Spinal cord (tissue), 10 donors: Measurements from ENCODE around the gene PLA2G12A. TPM values are rescaled to one million over a fixed set of nuclear protein-coding genes. Genes with fewer than 3 reads are reported as not detected.

Experiments used
- DNase-seq, 6 donors: peaks; one replicate each; pipeline versions ENCODE4 v3.0.0 to v3.0.0-alpha.2; 2013 to 2015; ENCODE audit warnings: low spot score in 6 of 6, low read depth in 4 of 6
- H3K27ac ChIP-seq: one replicate; pipeline ENCODE4 v1.5.1; 2013; ENCODE audit warnings: low read depth, low read length, control low read depth
- H3K27me3 ChIP-seq: one replicate; pipeline ENCODE4 v1.6.1; 2013; ENCODE audit warnings: low read length; ENCODE audit not compliant: control insufficient read depth, insufficient read depth
- H3K36me3 ChIP-seq: one replicate; pipeline ENCODE4 v1.6.1; 2013; ENCODE audit warnings: low read length; ENCODE audit not compliant: control insufficient read depth, insufficient read depth
- H3K4me1 ChIP-seq: one replicate; pipeline ENCODE4 v1.6.1; 2013; ENCODE audit warnings: low read length; ENCODE audit not compliant: control insufficient read depth, insufficient read depth
- H3K4me3 ChIP-seq: one replicate; pipeline ENCODE4 v1.5.1; 2013; ENCODE audit warnings: low read depth, low read length, control low read depth
- H3K9me3 ChIP-seq: one replicate; pipeline ENCODE4 v1.6.1; 2013; ENCODE audit warnings: low read length; ENCODE audit not compliant: control insufficient read depth, insufficient read depth
- WGBS: methylation state at CpG from one replicate; pipeline ENCODE4 v1.1.5; 2013; ENCODE audit warnings: missing lambda C conversion rate; ENCODE audit not compliant: insufficient coverage; 5-methylcytosine and 5-hydroxymethylcytosine counted together
- polyA plus RNA-seq, 2 donors: library from polyadenylated mRNA; unstranded; fragments of 120-200 nt; gene quantifications; one replicate each; pipeline ENCODE4 v1.2.1, GENCODE V29; 2013; ENCODE audit not compliant: insufficient read length in 2 of 2
- total RNA-seq, 2 donors: library from RNA; depleted of rRNA in 1 of 2; stranded (reverse); fragments of 120-200 nt in 1 of 2; fragments of >200 nt in 1 of 2; gene quantifications; one replicate each; pipeline versions ENCODE4 v1.2.3 to v1.2.4, GENCODE V29; 2013 to 2014
- donor health status: healthy.

The PLA2G12A gene
- total and polyA plus RNA-seq, 4 donors = 25.5 to 36.1 (median 28.2) TPM

GRCh38 chr4:109708435-109708834, 21.4 kb downstream of the PLA2G12A start:
- no CpG with 5 or more reads among the region's 2 CpGs for WGBS
- Histone ChIP-seq H3K36me3 (no peaks in the 10 kb centered on the region), H3K4me3 (no peak overlapping the region), H3K27me3 (no peaks in the 10 kb centered on the region), H3K27ac (no peak overlapping the region), H3K4me1 (peaks cover 2% of the 10 kb centered on the region), H3K9me3 (no peaks in the 10 kb centered on the region)
- no peak for DNase-seq

- Histone ChIP-seq H3K9me3 (no peaks in the 10 kb centered on the region), H3K36me3 (no peaks in the 10 kb centered on the region), H3K27ac (peak overlapping the region; percentile 91), H3K4me1 (peaks cover 17% of the 10 kb centered on the region), H3K4me3 (peak overlapping the region; percentile 90), H3K27me3 (no peaks in the 10 kb centered on the region)
- peak in 1 of 6 donors; percentile 34 for DNase-seq
- 0% methylated on average over 5 of the region's 11 CpGs for WGBS
These were observed 26.1 kb downstream of the PLA2G12A start for GRCh38 chr4:109703664-109704361.

GRCh38 chr4:109702950-109703663, 26.8 kb downstream of the PLA2G12A start, which contains the start of gene CASP6:
TSS of gene CASP6 (minus strand) at chr4:109703445. CDS start at chr4:109703395, 50 bp downstream.
- Histone ChIP-seq H3K4me3 (peak within 1 kb of the TSS; percentile 90), H3K27ac (peak within 1 kb of the TSS; percentile 91), H3K36me3 (no peaks in the 10 kb centered on the region), H3K27me3 (no peaks in the 10 kb centered on the region), H3K9me3 (no peaks in the 10 kb centered on the region), H3K4me1 (peaks cover 17% of the 10 kb centered on the region)
- peak; percentile 26 to 89 (median 52) for DNase-seq
- WGBS = under 1% methylated on average over 72 of the region's 72 CpGs

GRCh38 chr4:109701566-109702410, 28.1 kb downstream of the PLA2G12A start:
- H3K27me3 ChIP-seq = no peaks in the 10 kb centered on the region
- H3K4me1 ChIP-seq = peaks cover 17% of the 10 kb centered on the region
- no peaks in the 10 kb centered on the region for H3K9me3 ChIP-seq
- peak in 1 of 6 donors; percentile 7 for DNase-seq
- H3K27ac ChIP-seq = no peak overlapping the region
- no peaks in the 10 kb centered on the region for H3K36me3 ChIP-seq
- H3K4me3 ChIP-seq = peak overlapping the region; percentile 90
- WGBS = 60% methylated on average over 13 of the region's 21 CpGs

GRCh38 chr4:109699553-109700225, 30.2 kb downstream of the PLA2G12A start:
- no peak overlapping the region for H3K4me3 ChIP-seq
- no peak overlapping the region for H3K27ac ChIP-seq
- H3K27me3 ChIP-seq = no peaks in the 10 kb centered on the region
- H3K4me1 ChIP-seq = peaks cover 17% of the 10 kb centered on the region
- H3K36me3 ChIP-seq = no peaks in the 10 kb centered on the region
- no peaks in the 10 kb centered on the region for H3K9me3 ChIP-seq
- 70% methylated on average over 5 of the region's 8 CpGs for WGBS
- peak in 2 of 6 donors; percentile 42 to 47 for DNase-seq

GRCh38 chr4:109698656-109699055, 31.2 kb downstream of the PLA2G12A start:
- Histone ChIP-seq H3K27me3 (no peaks in the 10 kb centered on the region), H3K9me3 (no peaks in the 10 kb centered on the region), H3K4me3 (no peak overlapping the region), H3K4me1 (peaks cover 17% of the 10 kb centered on the region), H3K36me3 (peaks cover 4% of the 10 kb centered on the region), H3K27ac (no peak overlapping the region)
- DNase-seq = no peak
- WGBS = 100% methylated on average over 1 of the region's 1 CpG

- peaks cover 8% of the 10 kb centered on the region for H3K36me3 ChIP-seq
- H3K9me3 ChIP-seq = no peaks in the 10 kb centered on the region
- WGBS = 100% methylated on average over 1 of the region's 1 CpG
- no peak overlapping the region for H3K27ac ChIP-seq
- no peaks in the 10 kb centered on the region for H3K4me1 ChIP-seq
- no peaks in the 10 kb centered on the region for H3K27me3 ChIP-seq
- no peak for DNase-seq
- no peak overlapping the region for H3K4me3 ChIP-seq
These were observed 38.4 kb downstream of the PLA2G12A start for GRCh38 chr4:109691411-109691920.

- no peaks in the 10 kb centered on the region for H3K27me3 ChIP-seq
- H3K9me3 ChIP-seq = no peaks in the 10 kb centered on the region
- no peak for DNase-seq
- H3K4me1 ChIP-seq = no peaks in the 10 kb centered on the region
- no peak overlapping the region for H3K27ac ChIP-seq
- WGBS = 100% methylated on average over 4 of the region's 6 CpGs
- H3K4me3 ChIP-seq = no peak overlapping the region
- peaks cover 8% of the 10 kb centered on the region for H3K36me3 ChIP-seq
These were observed 39.0 kb downstream of the PLA2G12A start for GRCh38 chr4:109690690-109691410.
